PC-3 (cell line): Measurements from ENCODE around the gene YPEL2. TPM values are rescaled to one million over a fixed set of nuclear protein-coding genes. Genes with fewer than 3 reads are reported as not detected.
"Not testable (repeated sequence)": the region's sequence is repeated elsewhere in the genome, so short reads cannot be mapped to it uniquely, and the experiment has no call there.

Experiments
- ATAC-seq: fragments of 200-7000 bp; cut with Tn5 transposase; 2 replicates; pipeline ENCODE4 v1.9.1; 2020; ENCODE audit warnings: mild to moderate bottlenecking, moderate library complexity
- BruUV-seq: library from RNA; stranded (reverse); fragments of 400-500 nt; replicated peaks from 2 replicates; lab custom pipeline; 2021; lab: Mats Ljungman, UMichigan
- CTCF ChIA-PET: fragments of 300-600 bp; sonication (Branson Sonifier 250); formaldehyde crosslinking; loops from one replicate; lab custom pipeline; 2022; ENCODE audit warnings: antibody characterized with exemption; lab: Charles Lee
- POLR2A ChIA-PET: fragments of 300-600 bp; sonication (Branson Sonifier 250); formaldehyde crosslinking; loops from one replicate; lab custom pipeline; 2022; ENCODE audit warnings: antibody characterized with exemption; ENCODE audit not compliant: unreplicated experiment; lab: Charles Lee
- DNase-seq: peaks from one replicate; pipeline ENCODE4 v3.0.0-alpha.2; 2015
- H2AFZ ChIP-seq: fragments of 300-600 bp; sonication (generic); 2 replicates; pipeline ENCODE4 v1.6.0; 2016; ENCODE audit warnings: antibody characterized with exemption, low read length
- H3F3A ChIP-seq: fragments of 300-600 bp; sonication (generic); one replicate; pipeline ENCODE4 v1.6.0; 2017; ENCODE audit warnings: antibody characterized with exemption, low read length, control low read depth, mild to moderate bottlenecking; ENCODE audit not compliant: unreplicated experiment
- H3K27ac ChIP-seq: fragments of 300-600 bp; sonication (generic); 2 replicates; pipeline ENCODE4 v1.5.1; 2016; ENCODE audit warnings: mild to moderate bottlenecking, low read length
- H3K27me3 ChIP-seq: fragments of 300-600 bp; sonication (generic); 2 replicates; pipeline ENCODE4 v1.6.1; 2016; ENCODE audit warnings: low read length, mixed read lengths
- H3K36me3 ChIP-seq: fragments of 300-600 bp; sonication (generic); 2 replicates; pipeline ENCODE4 v1.6.1; 2016; ENCODE audit warnings: low read depth, mixed run types, low read length, mixed read lengths
- H3K4me1 ChIP-seq: fragments of 300-600 bp; sonication (generic); 2 replicates; pipeline ENCODE4 v1.5.1; 2016; ENCODE audit warnings: low read length; ENCODE audit not compliant: insufficient read depth
- H3K4me2 ChIP-seq: fragments of 300-600 bp; sonication (generic); 2 replicates; pipeline ENCODE4 v1.6.0; 2016; ENCODE audit warnings: low read length
- H3K4me3 ChIP-seq: fragments of 300-600 bp; sonication (generic); 2 replicates; pipeline ENCODE4 v1.5.1; 2016; ENCODE audit warnings: mild to moderate bottlenecking, low read length, mixed read lengths
- H3K79me2 ChIP-seq: fragments of 300-600 bp; sonication (generic); 2 replicates; pipeline ENCODE4 v1.6.1; 2017; ENCODE audit warnings: low read length, mixed read lengths
- H3K9ac ChIP-seq: fragments of 300-600 bp; sonication (generic); 2 replicates; pipeline ENCODE4 v1.6.0; 2016; ENCODE audit warnings: mild to moderate bottlenecking, low read length
- H3K9me2 ChIP-seq: fragments of 300-600 bp; sonication (generic); replicated peaks from 2 replicates; pipeline ENCODE4 v1.6.1; 2016; ENCODE audit warnings: mixed run types, low read length, mixed read lengths
- H3K9me3 ChIP-seq: fragments of 300-600 bp; sonication (generic); 2 replicates; pipeline ENCODE4 v1.6.1; 2016; ENCODE audit warnings: low read length, mixed read lengths
- H4K20me1 ChIP-seq: fragments of 300-600 bp; sonication (generic); 2 replicates; pipeline ENCODE4 v1.6.1; 2016; ENCODE audit warnings: low read length, mixed read lengths
- EZH2 ChIP-seq: fragments of 300-600 bp; sonication (generic); IDR thresholded peaks from one replicate; pipeline ENCODE4 v1.6.1; 2017; ENCODE audit warnings: antibody characterized with exemption, mild to moderate bottlenecking, low read length; ENCODE audit not compliant: unreplicated experiment
- EZH2phosphoT487 ChIP-seq: fragments of 300-600 bp; sonication (generic); IDR thresholded peaks from 2 replicates; pipeline ENCODE4 v1.6.1; 2018; ENCODE audit warnings: mild to moderate bottlenecking, antibody characterized with exemption, low read length, borderline replicate concordance
- intact Hi-C: fragments of 100-400 bp; cut with micrococcal nuclease; formaldehyde crosslinking; loops from 2 replicates; pipeline ENCODE4 v1.9.0; 2023
- total RNA-seq: library from RNA; depleted of rRNA; stranded (reverse); fragments of >200 nt; gene quantifications from 2 replicates; pipeline ENCODE4 v1.2.3, GENCODE V29; 2014
- TF ChIP-seq, protein P1 (sequence below): fragments of 300-600 bp; sonication (generic); conservative IDR thresholded peaks from 2 replicates; pipeline ENCODE4 v1.5.1; 2017; ENCODE audit warnings: antibody characterized with exemption, low read depth, mild to moderate bottlenecking, low read length

The YPEL2 gene
- total RNA-seq, 1 experiment from 2014 or later: 0.47 TPM

DNA sequence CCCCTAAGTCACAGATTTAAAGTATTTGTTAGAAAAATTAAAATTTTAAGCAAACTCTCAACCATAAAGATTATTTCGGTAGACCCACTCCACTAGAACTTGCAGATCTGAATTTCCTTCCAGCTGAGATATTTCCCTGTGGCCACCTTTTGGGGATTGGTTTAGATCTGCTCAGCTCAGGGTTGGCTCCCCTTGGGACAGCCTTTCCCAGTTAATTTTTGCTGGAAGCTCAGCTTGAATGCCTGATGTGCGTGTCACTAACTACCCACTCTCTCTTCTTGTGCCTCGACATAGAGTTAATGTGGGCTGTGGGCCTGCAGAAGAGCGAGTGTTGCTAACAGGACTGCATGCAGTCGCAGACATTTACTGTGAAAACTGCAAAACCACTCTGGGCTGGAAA is 57.6 kb downstream of the YPEL2 start:
- ChIA-PET POLR2A (no interaction called here), CTCF (no interaction called here)
- H3F3A ChIP-seq: no peaks in the 10 kb centered on the region
- BruUV-seq: no TSS peak
- no peak for ATAC-seq
- no peak overlapping the region for H3K4me2 ChIP-seq
- H3K27me3 ChIP-seq: no peaks in the 10 kb centered on the region
- no peaks in the 10 kb centered on the region for H3K36me3 ChIP-seq
- H3K27ac ChIP-seq: no peak overlapping the region
- TF ChIP-seq EZH2: no peak
- TF ChIP-seq EZH2phosphoT487: no peak
- TF ChIP-seq, protein P1, sequence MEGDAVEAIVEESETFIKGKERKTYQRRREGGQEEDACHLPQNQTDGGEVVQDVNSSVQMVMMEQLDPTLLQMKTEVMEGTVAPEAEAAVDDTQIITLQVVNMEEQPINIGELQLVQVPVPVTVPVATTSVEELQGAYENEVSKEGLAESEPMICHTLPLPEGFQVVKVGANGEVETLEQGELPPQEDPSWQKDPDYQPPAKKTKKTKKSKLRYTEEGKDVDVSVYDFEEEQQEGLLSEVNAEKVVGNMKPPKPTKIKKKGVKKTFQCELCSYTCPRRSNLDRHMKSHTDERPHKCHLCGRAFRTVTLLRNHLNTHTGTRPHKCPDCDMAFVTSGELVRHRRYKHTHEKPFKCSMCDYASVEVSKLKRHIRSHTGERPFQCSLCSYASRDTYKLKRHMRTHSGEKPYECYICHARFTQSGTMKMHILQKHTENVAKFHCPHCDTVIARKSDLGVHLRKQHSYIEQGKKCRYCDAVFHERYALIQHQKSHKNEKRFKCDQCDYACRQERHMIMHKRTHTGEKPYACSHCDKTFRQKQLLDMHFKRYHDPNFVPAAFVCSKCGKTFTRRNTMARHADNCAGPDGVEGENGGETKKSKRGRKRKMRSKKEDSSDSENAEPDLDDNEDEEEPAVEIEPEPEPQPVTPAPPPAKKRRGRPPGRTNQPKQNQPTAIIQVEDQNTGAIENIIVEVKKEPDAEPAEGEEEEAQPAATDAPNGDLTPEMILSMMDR: no peak
- intact Hi-C loops: no loop called here
- H2AFZ ChIP-seq: no peak overlapping the region
- H3K79me2 ChIP-seq: no peaks in the 10 kb centered on the region
- H3K9ac ChIP-seq: no peak overlapping the region
- no peaks in the 10 kb centered on the region for H3K9me3 ChIP-seq
- no peaks in the 10 kb centered on the region for H3K9me2 ChIP-seq
- no peak overlapping the region for H3K4me3 ChIP-seq
- no peaks in the 10 kb centered on the region for H4K20me1 ChIP-seq
- DNase-seq: no peak
- no peaks in the 10 kb centered on the region for H3K4me1 ChIP-seq

DNA sequence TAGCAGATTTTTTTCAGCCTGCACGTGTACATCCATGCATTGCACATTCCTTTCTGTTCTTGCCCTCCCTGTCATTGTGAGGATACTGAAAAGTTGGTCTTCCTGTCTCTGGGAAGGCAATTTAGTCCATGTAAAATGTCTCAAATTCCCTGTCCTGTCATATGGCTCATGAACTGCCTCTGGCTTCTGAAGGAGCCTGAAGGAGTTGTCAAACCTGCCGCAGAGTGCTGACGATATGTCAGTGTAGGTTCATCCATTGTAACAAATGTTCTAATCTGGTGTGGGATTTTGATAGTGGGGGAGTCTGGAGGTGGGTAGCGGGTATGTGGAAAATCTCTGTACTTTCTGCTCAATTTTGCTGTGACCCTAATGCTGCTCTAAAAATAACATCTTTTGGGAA is 59.6 kb downstream of the YPEL2 start:
- no peaks in the 10 kb centered on the region for H3K9me3 ChIP-seq
- H3K4me2 ChIP-seq: no peak overlapping the region
- H3K4me1 ChIP-seq: no peaks in the 10 kb centered on the region
- no peaks in the 10 kb centered on the region for H3K79me2 ChIP-seq
- H3K4me3 ChIP-seq: no peak overlapping the region
- ATAC-seq (no peak), DNase-seq (no peak)
- H3K36me3 ChIP-seq: no peaks in the 10 kb centered on the region
- ChIA-PET CTCF (no interaction called here), POLR2A (no interaction called here)
- H3K27ac ChIP-seq: no peak overlapping the region
- H3F3A ChIP-seq: no peaks in the 10 kb centered on the region
- H2AFZ ChIP-seq: no peak overlapping the region
- H3K27me3 ChIP-seq: no peaks in the 10 kb centered on the region
- TF ChIP-seq EZH2phosphoT487 (no peak), EZH2 (no peak)
- TF ChIP-seq, protein P1: no peak
- H4K20me1 ChIP-seq: no peaks in the 10 kb centered on the region
- no TSS peak for BruUV-seq
- no peaks in the 10 kb centered on the region for H3K9me2 ChIP-seq
- no peak overlapping the region for H3K9ac ChIP-seq
- intact Hi-C loops: no loop called here

GRCh38 chr17:59392973-59393679 is 61.7 kb downstream of the YPEL2 start:
- Histone ChIP-seq H3K9ac (no peak overlapping the region), H3K27me3 (no peaks in the 10 kb centered on the region), H4K20me1 (no peaks in the 10 kb centered on the region), H3K27ac (no peak overlapping the region), H3F3A (no peaks in the 10 kb centered on the region), H3K4me3 (no peak overlapping the region), H3K4me2 (no peak overlapping the region), H3K36me3 (no peaks in the 10 kb centered on the region), H3K9me3 (no peaks in the 10 kb centered on the region), H3K4me1 (no peaks in the 10 kb centered on the region), H3K9me2 (no peaks in the 10 kb centered on the region), H3K79me2 (no peaks in the 10 kb centered on the region), H2AFZ (no peak overlapping the region)
- POLR2A ChIA-PET: no interaction called here
- CTCF ChIA-PET: no interaction called here
- DNase-seq: no peak
- TF ChIP-seq EZH2 (no peak), EZH2phosphoT487 (no peak)
- TF ChIP-seq, protein P1: no peak
- no peak for ATAC-seq
- no TSS peak for BruUV-seq
- intact Hi-C loops: no loop called here

DNA sequence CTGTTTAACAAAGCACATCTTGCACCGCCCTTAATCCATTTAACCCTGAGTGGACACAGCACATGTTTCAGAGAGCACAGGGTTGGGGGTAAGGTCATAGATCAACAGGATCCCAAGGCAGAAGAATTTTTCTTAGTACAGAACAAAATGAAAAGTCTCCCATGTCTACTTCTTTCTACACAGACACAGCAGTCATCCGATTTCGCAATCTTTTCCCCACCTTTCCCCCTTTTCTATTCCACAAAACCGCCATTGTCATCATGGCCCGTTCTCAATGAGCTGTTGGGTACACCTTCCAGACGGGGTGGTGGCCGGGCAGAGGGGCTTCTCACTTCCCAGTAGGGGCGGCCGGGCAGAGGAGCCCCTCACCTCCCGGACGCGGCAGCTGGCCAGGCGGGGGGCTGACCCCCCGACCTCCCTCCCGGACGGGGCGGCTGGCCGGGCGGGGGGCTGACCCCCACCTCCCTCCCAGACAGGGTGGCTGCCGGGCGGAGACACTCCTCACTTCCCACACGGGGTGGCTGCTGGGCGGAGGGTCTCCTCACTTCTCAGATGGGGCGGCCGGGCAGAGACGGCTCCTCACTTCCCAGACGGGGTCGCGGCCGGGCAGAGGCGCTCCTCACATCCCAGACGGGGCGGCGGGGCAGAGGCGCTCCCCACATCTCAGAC is 62.4 kb downstream of the YPEL2 start:
- H2AFZ ChIP-seq, CTCF ChIA-PET, H3K9me3 ChIP-seq, H3K9me2 ChIP-seq, H3K27ac ChIP-seq, H3K79me2 ChIP-seq, POLR2A ChIA-PET, H3K36me3 ChIP-seq, H3K4me1 ChIP-seq, H4K20me1 ChIP-seq, intact Hi-C loops, H3F3A ChIP-seq, H3K27me3 ChIP-seq, H3K4me3 ChIP-seq, BruUV-seq, ATAC-seq, DNase-seq, H3K9ac ChIP-seq, H3K4me2 ChIP-seq: not testable (repeated sequence)
